Liver (tissue), 9 donors: ENCODE measurements around the gene TMEM218. TPM values are rescaled to one million over a fixed set of nuclear protein-coding genes. Genes with fewer than 3 reads are reported as not detected.

ENCODE experiments used
- DNase-seq: peaks from one replicate; pipeline ENCODE4 v3.0.0-alpha.2; 2017; ENCODE audit warnings: low spot score
- H3K27ac ChIP-seq, 2 donors: one replicate each; pipeline ENCODE4 v1.7.0; 2013; ENCODE audit warnings: inconsistent platforms in 2 of 2, low read length in 2 of 2, control low read depth in 1 of 2, low read depth in 1 of 2, mild to moderate bottlenecking in 1 of 2
- H3K27me3 ChIP-seq, 4 donors: one replicate each; pipeline versions ENCODE4 v1.6.1 to v1.7.0; 2013; ENCODE audit warnings: low read length in 3 of 4, inconsistent platforms in 1 of 4, mild to moderate bottlenecking in 1 of 4, moderate library complexity in 1 of 4; ENCODE audit not compliant: control insufficient read depth in 4 of 4, insufficient read depth in 4 of 4
- H3K36me3 ChIP-seq, 4 donors: one replicate each; pipeline versions ENCODE4 v1.6.1 to v1.7.0; 2013; ENCODE audit warnings: low read length in 3 of 4, mild to moderate bottlenecking in 3 of 4, low read depth in 1 of 4, moderate library complexity in 1 of 4; ENCODE audit not compliant: control insufficient read depth in 4 of 4, insufficient read depth in 3 of 4
- H3K4me1 ChIP-seq, 4 donors: one replicate each; pipeline versions ENCODE4 v1.6.1 to v1.7.0; 2013; ENCODE audit warnings: low read length in 3 of 4, mild to moderate bottlenecking in 3 of 4, moderate library complexity in 1 of 4; ENCODE audit not compliant: control insufficient read depth in 4 of 4, insufficient read depth in 4 of 4
- H3K4me3 ChIP-seq, 3 donors: one replicate each; pipeline versions ENCODE4 v1.6.1 to v1.7.0; 2013; ENCODE audit warnings: low read length in 3 of 3, control low read depth in 1 of 3, low read depth in 1 of 3, mild to moderate bottlenecking in 1 of 3
- H3K9ac ChIP-seq, 2 donors: one replicate each; pipeline ENCODE4 v1.7.0; 2013; ENCODE audit warnings: low read length in 2 of 2, mild to moderate bottlenecking in 2 of 2, moderate library complexity in 2 of 2, control low read depth in 1 of 2, low read depth in 1 of 2
- H3K9me3 ChIP-seq, 4 donors: one replicate each; pipeline versions ENCODE4 v1.6.1 to v1.7.0; 2013; ENCODE audit warnings: low read length in 3 of 4; ENCODE audit not compliant: control insufficient read depth in 4 of 4
- EGR1 ChIP-seq, 2 donors: IDR thresholded peaks; 2 replicates each; pipeline ENCODE4 v1.6.1; 2016 to 2018; ENCODE audit warnings: antibody characterized with exemption in 2 of 2, low read depth in 2 of 2
- FOXA1 ChIP-seq: IDR thresholded peaks from 2 replicates; pipeline ENCODE4 v1.6.1; 2016; ENCODE audit warnings: antibody characterized with exemption
- FOXA2 ChIP-seq: IDR thresholded peaks from 2 replicates; pipeline ENCODE4 v1.6.1; 2016; ENCODE audit warnings: antibody characterized with exemption
- GABPA ChIP-seq, 2 donors: IDR thresholded peaks in 1 of 2; conservative IDR thresholded peaks in 1 of 2; 2 replicates each; pipeline ENCODE4 v1.6.1; 2016; ENCODE audit warnings: antibody characterized with exemption in 2 of 2, mild to moderate bottlenecking in 1 of 2, moderate library complexity in 1 of 2
- HNF4A ChIP-seq, 2 donors: conservative IDR thresholded peaks; 2 replicates each; pipeline ENCODE4 v1.6.1; 2016; ENCODE audit warnings: antibody characterized with exemption in 2 of 2, mild to moderate bottlenecking in 2 of 2
- HNF4G ChIP-seq: IDR thresholded peaks from 2 replicates; pipeline ENCODE4 v1.6.1; 2016; ENCODE audit warnings: antibody characterized with exemption
- MAX ChIP-seq: IDR thresholded peaks from 2 replicates; pipeline ENCODE4 v1.6.1; 2016; ENCODE audit warnings: antibody characterized with exemption
- NR2F2 ChIP-seq: IDR thresholded peaks from 2 replicates; pipeline ENCODE4 v1.6.1; 2016; ENCODE audit warnings: antibody characterized with exemption
- RAD21 ChIP-seq, 2 donors: IDR thresholded peaks; 2 replicates each; pipeline ENCODE4 v1.6.1; 2016; ENCODE audit warnings: antibody characterized with exemption in 2 of 2, mild to moderate bottlenecking in 2 of 2
- RXRA ChIP-seq, 2 donors: IDR thresholded peaks; 2 replicates each; pipeline ENCODE4 v1.6.1; 2017 to 2018; ENCODE audit warnings: antibody characterized with exemption in 2 of 2, mild to moderate bottlenecking in 1 of 2
- SP1 ChIP-seq: IDR thresholded peaks from 2 replicates; pipeline ENCODE4 v1.6.1; 2018; ENCODE audit warnings: antibody characterized with exemption, mild to moderate bottlenecking
- TAF1 ChIP-seq: conservative IDR thresholded peaks from 2 replicates; pipeline ENCODE4 v1.6.1; 2016; ENCODE audit warnings: antibody characterized with exemption, mild to moderate bottlenecking
- YY1 ChIP-seq: IDR thresholded peaks from 2 replicates; pipeline ENCODE4 v1.6.1; 2016; ENCODE audit warnings: antibody characterized with exemption, mild to moderate bottlenecking
- ZBTB33 ChIP-seq: IDR thresholded peaks from 2 replicates; pipeline ENCODE4 v1.6.1; 2016; ENCODE audit warnings: antibody characterized with exemption
- WGBS: extraction: QIAGEN DNeasy Blood & Tissue Kit; methylation state at CpG from one replicate; pipeline ENCODE4 v1.1.7; 2013; 5-methylcytosine and 5-hydroxymethylcytosine counted together
- polyA plus RNA-seq, 2 donors: library from polyadenylated mRNA; stranded (reverse) in 1 of 2; unstranded in 1 of 2; fragments of 200-250 nt in 1 of 2; fragments of >200 nt in 1 of 2; fragmentation: Nextera tagmentation in 1 of 2; extraction: Ambion mirVana in 1 of 2; gene quantifications; one replicate each; pipeline versions ENCODE4 v1.2.1 to v1.2.3, GENCODE V29; 2013 to 2015
- total RNA-seq, 2 donors: library from RNA; depleted of rRNA; stranded (reverse); fragments of >200 nt; gene quantifications; one replicate each; pipeline ENCODE4 v1.2.3, GENCODE V29; 2014
- TF ChIP-seq, protein P1 (sequence below): IDR thresholded peaks from 2 replicates; pipeline ENCODE4 v1.6.1; 2016; ENCODE audit warnings: antibody characterized with exemption
- TF ChIP-seq, protein P2 (sequence below): IDR thresholded peaks from 2 replicates; pipeline ENCODE4 v1.6.1; 2016; ENCODE audit warnings: antibody characterized with exemption, mild to moderate bottlenecking
- donor health status: healthy.
- donor health status: healthy.
- donor health status: healthy.
- donor health status: healthy.
- donor health status: healthy.

The TMEM218 gene
- total and polyA plus RNA-seq, 4 donors = 11.1 to 16.4 (median 14.1) TPM

DNA sequence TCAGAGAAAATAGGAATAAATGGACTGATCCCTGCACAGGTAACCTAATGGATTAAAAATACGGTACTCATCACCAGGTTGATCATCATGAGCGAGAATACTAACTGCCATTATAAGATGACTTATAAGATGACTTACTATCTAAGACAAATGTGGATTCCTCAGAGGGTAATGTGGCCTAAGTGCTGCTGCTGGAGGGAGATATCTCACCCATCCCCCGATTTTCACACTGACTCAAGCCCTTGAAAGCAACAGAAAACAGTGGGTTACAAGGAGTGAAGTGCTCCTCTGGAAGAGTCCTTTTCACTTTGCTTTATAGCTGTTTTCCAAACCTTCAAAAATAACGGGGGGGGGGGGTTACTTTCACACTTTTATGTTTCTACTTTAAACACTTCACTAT is 920 bp downstream of the TMEM218 start:
- H3K4me3 ChIP-seq = peak overlapping the region in 1 of 3 donors; percentile 69
- 52% methylated on average over 4 of the region's 4 CpGs for WGBS
- no peak for DNase-seq
- H3K27ac ChIP-seq = no peak overlapping the region
- H3K9ac ChIP-seq = peak overlapping the region in 1 of 2 donors; percentile 89
- H3K9me3 ChIP-seq = no peaks in the 10 kb centered on the region
- TF ChIP-seq GABPA (IDR thresholded peaks at IDR 0.05 in 1 of 2, conservative IDR thresholded peaks at IDR 0.05 in 1 of 2) (no peak), RAD21 (IDR thresholded peaks at IDR 0.05) (no peak), YY1 (no peak), SP1 (no peak), MAX (no peak), HNF4G (no peak), EGR1 (IDR thresholded peaks at IDR 0.05; ENCODE audit: low read depth in 2 of 2) (no peak), ZBTB33 (no peak), RXRA (IDR thresholded peaks at IDR 0.05) (no peak), NR2F2 (no peak), FOXA2 (no peak)
- TF ChIP-seq, protein P1, sequence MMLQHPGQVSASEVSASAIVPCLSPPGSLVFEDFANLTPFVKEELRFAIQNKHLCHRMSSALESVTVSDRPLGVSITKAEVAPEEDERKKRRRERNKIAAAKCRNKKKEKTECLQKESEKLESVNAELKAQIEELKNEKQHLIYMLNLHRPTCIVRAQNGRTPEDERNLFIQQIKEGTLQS = no peak
- H3K4me1 ChIP-seq = peaks cover 3 to 14% (median 12%) of the 10 kb centered on the region in 4 donors
- H3K36me3 ChIP-seq = no peaks in the 10 kb centered on the region
- no peaks in the 10 kb centered on the region for H3K27me3 ChIP-seq

- TF ChIP-seq FOXA1 (no peak), FOXA2 (no peak), MAX (no peak), EGR1 (IDR thresholded peaks at IDR 0.05; ENCODE audit: low read depth in 2 of 2) (no peak), RAD21 (IDR thresholded peaks at IDR 0.05) (no peak), HNF4A (conservative IDR thresholded peaks at IDR 0.05) (no peak), TAF1 (no peak), HNF4G (no peak), ZBTB33 (no peak), YY1 (no peak)
- TF ChIP-seq, protein P2, sequence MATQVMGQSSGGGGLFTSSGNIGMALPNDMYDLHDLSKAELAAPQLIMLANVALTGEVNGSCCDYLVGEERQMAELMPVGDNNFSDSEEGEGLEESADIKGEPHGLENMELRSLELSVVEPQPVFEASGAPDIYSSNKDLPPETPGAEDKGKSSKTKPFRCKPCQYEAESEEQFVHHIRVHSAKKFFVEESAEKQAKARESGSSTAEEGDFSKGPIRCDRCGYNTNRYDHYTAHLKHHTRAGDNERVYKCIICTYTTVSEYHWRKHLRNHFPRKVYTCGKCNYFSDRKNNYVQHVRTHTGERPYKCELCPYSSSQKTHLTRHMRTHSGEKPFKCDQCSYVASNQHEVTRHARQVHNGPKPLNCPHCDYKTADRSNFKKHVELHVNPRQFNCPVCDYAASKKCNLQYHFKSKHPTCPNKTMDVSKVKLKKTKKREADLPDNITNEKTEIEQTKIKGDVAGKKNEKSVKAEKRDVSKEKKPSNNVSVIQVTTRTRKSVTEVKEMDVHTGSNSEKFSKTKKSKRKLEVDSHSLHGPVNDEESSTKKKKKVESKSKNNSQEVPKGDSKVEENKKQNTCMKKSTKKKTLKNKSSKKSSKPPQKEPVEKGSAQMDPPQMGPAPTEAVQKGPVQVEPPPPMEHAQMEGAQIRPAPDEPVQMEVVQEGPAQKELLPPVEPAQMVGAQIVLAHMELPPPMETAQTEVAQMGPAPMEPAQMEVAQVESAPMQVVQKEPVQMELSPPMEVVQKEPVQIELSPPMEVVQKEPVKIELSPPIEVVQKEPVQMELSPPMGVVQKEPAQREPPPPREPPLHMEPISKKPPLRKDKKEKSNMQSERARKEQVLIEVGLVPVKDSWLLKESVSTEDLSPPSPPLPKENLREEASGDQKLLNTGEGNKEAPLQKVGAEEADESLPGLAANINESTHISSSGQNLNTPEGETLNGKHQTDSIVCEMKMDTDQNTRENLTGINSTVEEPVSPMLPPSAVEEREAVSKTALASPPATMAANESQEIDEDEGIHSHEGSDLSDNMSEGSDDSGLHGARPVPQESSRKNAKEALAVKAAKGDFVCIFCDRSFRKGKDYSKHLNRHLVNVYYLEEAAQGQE = no peak
- TF ChIP-seq, protein P1 = no peak
- H3K9ac ChIP-seq = no peak overlapping the region
- H3K27me3 ChIP-seq = no peaks in the 10 kb centered on the region
- peaks cover 3 to 14% (median 12%) of the 10 kb centered on the region in 4 donors for H3K4me1 ChIP-seq
- DNase-seq = no peak
- 88% methylated on average over 3 of the region's 3 CpGs for WGBS
- no peaks in the 10 kb centered on the region for H3K36me3 ChIP-seq
- H3K4me3 ChIP-seq = no peak overlapping the region
- H3K27ac ChIP-seq = no peak overlapping the region
- H3K9me3 ChIP-seq = no peaks in the 10 kb centered on the region
These were observed 3.0 kb downstream of the TMEM218 start for GRCh38 chr11:125108469-125108868.
